Right lung (tissue), 5 donors: ENCODE results near the gene STAT4. TPM values are rescaled to one million over a fixed set of nuclear protein-coding genes. Genes with fewer than 3 reads are reported as not detected.

Source experiments
- DNase-seq, 2 donors: peaks; one replicate each; pipeline ENCODE4 v3.0.0-alpha.2; 2013
- polyA plus RNA-seq, 5 donors: library from polyadenylated mRNA; unstranded; fragments of 120-200 nt; gene quantifications; one replicate each; pipeline versions ENCODE4 v1.2.1 to v1.2.3, GENCODE V29; 2013; ENCODE audit warnings: inconsistent platforms in 1 of 5, low replicate concordance in 1 of 5; ENCODE audit not compliant: insufficient read length in 5 of 5, insufficient read depth in 1 of 5

The STAT4 gene
- polyA plus RNA-seq, 5 donors = 4.9 to 11.0 (median 9.7) TPM

DNA sequence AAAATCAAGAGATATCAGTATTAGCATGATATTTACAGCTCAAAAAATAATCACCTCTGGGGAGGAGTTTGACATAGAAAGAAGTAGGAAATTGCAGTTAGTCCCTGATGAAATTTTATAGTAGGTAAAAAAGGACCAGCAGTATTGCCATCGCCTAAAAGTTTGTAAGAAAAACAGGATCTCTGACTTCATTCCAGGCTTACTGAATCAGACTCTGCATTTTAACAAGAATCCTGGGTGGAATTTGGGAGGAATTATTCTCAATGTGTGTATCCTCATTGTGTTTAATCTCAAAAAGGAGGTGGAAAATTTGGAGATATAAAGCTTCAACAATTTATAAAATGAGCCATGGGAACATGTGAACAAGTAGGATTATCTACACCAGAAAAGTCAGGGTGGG, 105.7 kb downstream of the STAT4 start:
- no peak for DNase-seq

GRCh38 chr2:191043438-191043837, 107.4 kb downstream of the STAT4 start:
- no peak for DNase-seq

DNA sequence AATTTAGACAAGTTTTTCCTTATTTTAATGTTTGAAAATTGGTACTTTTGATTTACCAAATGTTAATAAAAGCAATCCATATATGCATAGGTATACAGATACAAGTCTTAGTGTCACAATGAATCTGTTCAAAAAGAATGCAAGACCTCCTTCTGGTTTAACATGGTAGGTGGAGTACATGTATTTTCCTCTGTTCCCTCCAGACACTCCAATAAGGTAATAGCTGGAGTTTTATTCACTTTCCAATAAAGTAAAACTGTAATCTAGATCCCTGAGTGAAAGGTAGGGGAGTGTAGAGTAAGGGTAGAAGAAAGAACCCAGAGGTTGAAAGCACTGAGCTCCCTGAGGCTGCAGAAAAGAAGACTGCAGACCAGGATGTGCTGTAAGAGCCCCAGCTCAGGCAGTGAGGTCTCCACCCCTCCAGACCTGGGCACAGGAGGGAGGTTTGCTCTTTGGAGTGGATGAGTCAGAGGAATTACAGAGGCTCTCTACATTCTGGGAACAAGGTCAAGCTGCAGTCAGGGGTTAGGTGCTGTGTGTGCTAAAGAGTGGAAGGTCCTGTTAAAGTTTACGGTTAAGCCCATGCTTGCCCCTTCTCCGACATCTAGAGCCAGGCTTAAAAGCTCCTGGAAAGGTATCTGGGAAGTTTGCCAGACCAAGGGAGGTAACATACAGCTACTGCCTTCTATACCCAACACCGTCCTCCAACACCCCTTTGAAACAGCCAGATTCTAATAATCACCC, 109.2 kb downstream of the STAT4 start:
- DNase-seq = no peak

GRCh38 chr2:191039616-191040015, 111.2 kb downstream of the STAT4 start:
- DNase-seq = no peak

DNA sequence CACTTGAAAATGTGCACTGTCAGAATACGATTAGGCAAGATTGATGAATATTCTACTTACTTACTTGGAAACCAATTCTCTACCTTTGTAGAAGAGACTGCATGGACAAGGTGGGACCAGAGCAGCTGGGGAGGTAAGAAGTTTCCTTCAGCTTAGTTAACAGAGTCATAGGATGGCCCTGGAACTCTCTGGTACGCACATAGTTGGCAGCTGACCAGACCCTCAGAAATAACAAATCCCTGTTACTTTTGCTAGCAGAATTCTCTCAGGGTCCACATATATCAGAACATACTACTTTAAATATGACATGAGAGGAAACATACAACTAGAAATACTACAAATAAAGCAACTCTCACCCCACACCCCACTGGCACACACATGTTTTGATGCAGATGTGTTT, 112.1 kb downstream of the STAT4 start:
- DNase-seq = no peak

DNA sequence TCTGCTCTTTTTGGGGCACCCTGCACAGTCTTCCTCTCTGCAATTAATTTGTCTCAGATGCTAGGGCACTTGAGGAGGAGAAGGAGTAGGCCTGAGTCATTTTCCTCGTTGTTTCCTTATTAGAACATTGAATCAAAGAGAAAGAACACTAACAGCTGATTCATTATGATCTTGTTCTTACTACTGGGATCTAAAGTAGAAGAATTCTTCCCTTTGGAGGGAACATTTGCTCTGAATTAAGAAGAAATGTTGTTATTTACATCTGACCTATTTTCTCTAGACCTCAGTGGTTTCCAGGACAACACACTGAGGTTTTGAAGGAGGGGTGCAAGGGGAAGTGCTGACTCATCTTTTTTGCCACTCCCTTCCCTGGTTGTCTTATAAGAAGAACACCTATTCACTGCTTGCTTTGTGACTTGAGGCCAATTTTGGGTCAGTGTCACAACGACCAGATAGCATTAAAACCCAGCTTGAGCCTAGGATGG, 112.5 kb downstream of the STAT4 start:
- no peak for DNase-seq

DNA sequence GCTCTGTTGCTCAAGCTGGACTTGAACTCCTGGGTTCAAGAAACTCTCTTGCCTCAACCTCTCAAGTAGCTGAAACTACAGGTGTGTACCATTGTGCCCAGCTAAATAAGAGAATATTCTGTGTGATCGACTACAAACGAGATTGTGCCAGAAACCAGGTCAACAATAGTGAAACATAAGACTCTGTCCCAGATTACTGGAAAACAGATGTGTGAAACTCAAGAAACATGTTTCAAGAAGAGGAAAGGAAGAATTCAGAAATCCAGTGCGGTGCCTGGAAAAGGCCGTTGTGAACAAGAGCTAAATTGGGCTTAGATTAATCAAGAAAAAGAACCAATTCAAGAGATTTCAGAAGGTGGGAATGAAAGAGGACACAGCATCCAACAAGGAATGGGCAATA, 113.4 kb downstream of the STAT4 start:
- no peak for DNase-seq

DNA sequence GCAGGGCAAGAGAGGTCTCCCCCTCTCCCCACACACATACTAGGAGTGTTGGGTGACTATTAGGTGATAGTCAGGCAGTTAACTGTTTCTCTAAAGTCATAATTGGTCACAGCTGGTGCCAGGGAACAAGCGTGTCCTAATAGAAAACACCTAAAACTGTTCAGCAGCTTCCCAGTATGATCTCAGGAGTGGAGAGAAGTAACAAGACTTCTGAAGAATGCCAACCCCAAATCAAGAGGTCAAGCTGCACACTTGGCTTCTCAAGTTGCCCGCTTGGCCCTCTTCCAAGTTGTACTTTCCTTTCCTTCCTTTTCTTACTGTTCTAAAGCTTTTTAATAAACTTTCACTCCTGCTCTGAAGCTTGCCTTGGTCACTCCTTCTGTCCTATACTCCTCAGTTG, 114.4 kb downstream of the STAT4 start:
- DNase-seq = no peak

GRCh38 chr2:191032588-191033429, 118.0 kb downstream of the STAT4 start:
- DNase-seq = no peak

DNA sequence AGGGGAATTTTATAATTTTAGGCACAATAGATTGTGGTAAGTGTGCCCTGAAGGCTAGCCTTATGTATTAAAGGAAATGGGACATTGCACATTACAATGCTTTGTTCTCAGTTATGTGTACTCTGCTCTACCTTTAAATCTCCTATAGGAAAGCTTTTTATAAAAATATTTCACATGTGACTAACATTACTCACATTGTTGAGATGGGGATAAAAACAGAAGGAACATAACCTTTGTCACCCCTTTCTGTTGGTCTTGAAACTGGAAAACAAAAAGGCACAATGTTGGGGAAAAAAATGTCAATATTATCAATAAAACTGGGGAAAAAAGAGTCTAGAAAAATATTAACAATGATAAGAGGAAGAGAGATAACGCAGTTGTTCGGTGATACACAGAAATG, 119.5 kb downstream of the STAT4 start:
- no peak for DNase-seq

DNA sequence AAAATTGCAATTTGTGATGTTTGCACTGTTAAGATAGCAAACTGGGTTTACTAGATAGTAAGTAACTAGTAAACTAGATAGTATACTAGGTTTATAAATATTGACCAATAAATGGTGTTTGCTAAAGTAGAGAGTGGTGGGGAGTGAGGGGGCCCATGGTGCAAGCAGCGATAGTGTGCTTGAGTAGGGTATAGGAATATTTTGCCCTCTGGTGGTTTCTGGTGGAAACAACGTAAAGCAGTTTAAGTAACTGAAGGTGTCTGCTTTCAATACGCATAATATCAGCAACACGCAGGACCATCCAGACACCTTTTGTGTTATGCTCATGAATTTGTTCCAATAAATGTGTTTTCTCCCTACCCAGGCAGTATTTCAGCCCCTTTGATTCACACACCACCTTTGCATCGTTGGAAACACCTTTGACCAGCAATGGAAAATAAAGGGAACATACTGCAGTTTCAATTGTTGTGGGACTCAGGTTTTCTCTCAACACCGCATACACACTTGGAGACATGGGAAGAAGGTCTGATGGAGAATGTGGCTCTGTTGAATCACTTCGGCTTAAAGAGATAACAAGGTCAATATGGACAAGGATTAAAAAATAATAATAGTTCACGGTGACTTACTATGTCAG, 120.2 kb downstream of the STAT4 start:
- no peak for DNase-seq

DNA sequence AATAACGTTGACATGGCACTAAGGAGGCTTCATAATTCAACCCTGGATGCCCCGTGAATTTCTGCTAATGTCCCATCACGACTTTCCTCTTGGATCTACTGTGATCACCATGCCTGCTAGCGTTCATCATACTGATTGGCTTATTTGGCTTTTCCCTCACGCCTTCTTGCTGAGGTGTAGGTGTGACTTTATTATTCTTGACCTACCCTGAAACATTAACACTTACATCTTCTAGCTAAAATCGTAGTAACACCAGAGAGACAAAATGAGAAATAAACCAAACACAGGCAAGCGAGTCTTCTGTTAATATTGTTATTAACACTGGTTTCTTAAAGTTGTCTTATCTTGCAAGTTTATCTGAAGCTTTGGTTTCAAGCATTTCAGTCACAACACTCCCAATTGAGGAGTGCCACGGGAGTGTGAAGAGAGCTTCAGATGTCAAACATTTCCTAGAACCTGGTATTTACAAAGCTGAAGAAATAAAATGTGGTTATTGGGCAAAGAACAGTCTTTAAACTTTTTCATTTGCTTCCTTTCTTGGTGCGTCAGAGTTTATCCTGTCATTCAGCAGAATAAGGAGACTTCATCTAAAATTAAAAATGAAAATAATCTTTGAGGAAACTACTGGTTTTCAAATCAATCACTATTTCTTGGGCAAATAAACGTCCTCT, 121.4 kb downstream of the STAT4 start:
- no peak for DNase-seq

- no peak for DNase-seq
Observed at GRCh38 chr2:191026377-191026776, 124.4 kb downstream of the STAT4 start.

DNA sequence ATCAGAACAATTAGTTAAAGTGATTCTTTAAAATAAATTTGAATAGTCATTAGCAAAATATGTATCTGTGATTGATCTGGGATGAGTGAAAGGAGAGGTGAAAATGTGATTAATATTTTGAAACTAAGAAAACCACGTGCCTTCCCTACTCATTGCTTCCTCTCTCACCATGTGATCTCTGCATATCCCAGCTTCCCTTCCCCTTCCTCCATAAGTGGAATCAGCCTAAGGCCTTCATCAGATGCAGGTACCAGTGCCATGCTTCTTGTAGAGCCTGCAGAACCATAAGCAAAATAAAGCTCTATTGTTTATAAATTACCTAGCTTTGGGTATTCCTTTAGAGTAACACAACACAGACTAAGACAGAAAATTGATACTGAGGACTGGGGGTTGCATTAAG, 125.7 kb downstream of the STAT4 start:
- no peak for DNase-seq

- no peak for DNase-seq
Observed at GRCh38 chr2:191023235-191023679, 127.5 kb downstream of the STAT4 start.

GRCh38 chr2:191020742-191021381, 129.9 kb downstream of the STAT4 start:
- DNase-seq = peak in 1 of 2 donors; percentile 30

GRCh38 chr2:191020221-191020741, 130.5 kb downstream of the STAT4 start:
- peak; percentile 98 for DNase-seq

- DNase-seq = no peak
Observed at GRCh38 chr2:191019376-191019775, 131.4 kb downstream of the STAT4 start.

DNA sequence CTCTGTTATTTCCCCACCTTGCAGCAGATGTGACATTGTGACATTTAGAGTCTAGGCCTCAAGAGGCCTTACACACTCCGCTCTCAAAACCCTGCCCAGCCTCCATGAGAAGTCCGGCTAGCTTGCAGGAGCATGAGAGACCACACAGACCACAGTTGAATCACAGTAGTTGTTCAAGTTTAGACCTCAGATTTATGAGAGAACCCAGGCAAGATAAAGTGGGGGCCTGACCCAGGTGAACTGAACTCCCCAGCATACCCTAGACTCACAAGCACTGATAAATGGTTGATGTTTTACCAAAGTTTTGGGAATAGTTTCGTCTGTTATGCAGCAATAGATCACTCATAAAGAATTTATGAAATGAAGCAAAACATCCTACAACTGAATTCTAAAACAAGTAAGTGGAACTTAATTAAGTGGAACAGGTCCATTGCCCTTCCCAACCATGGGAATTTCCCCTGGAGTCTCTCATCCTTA, 132.1 kb downstream of the STAT4 start:
- no peak for DNase-seq

- DNase-seq = no peak
Observed at GRCh38 chr2:191018048-191018447, 132.7 kb downstream of the STAT4 start.

GRCh38 chr2:191015831-191016230, 135.0 kb downstream of the STAT4 start:
- DNase-seq = no peak
